Forelimb muscle (tissue), 1 donor: Measurements from ENCODE around the gene SPEM1. TPM values are rescaled to one million over a fixed set of nuclear protein-coding genes. Genes with fewer than 3 reads are reported as not detected.

Source experiments
- DNase-seq: peaks from one replicate; pipeline ENCODE4 v3.0.0-alpha.2; 2013; ENCODE audit warnings: low read depth
- polyA plus RNA-seq: library from polyadenylated mRNA; unstranded; fragments of 120-200 nt; gene quantifications from one replicate; pipeline ENCODE4 v1.2.1, GENCODE V29; 2013; ENCODE audit not compliant: insufficient read length

The SPEM1 gene
- polyA plus RNA-seq: not detected

GRCh38 chr17:7419819-7420610 lies at the start of gene SPEM1:
Gene SPEM1 (plus strand): TSS chr17:7420324. CDS start chr17:7420385, 61 bp downstream.
- no peak for DNase-seq

GRCh38 chr17:7370853-7371252 lies 49.3 kb upstream of the SPEM1 start:
- DNase-seq: no peak

- no peak for DNase-seq
Observed at GRCh38 chr17:7374353-7374752, 45.8 kb upstream of the SPEM1 start.

GRCh38 chr17:7379134-7379533 lies 41.0 kb upstream of the SPEM1 start:
- no peak for DNase-seq

- DNase-seq: no peak
Observed at GRCh38 chr17:7380321-7380720, 39.8 kb upstream of the SPEM1 start.

- DNase-seq: no peak
Observed at GRCh38 chr17:7380855-7381683, 39.1 kb upstream of the SPEM1 start, which contains the start of gene TNK1. Gene TNK1 (plus strand): TSS chr17:7381089. CDS start chr17:7382927, 1,838 bp downstream.

- no peak for DNase-seq
Observed at GRCh38 chr17:7382901-7383300, 37.2 kb upstream of the SPEM1 start.

- DNase-seq: no peak
Observed at GRCh38 chr17:7383371-7383741, 36.8 kb upstream of the SPEM1 start.

GRCh38 chr17:7383742-7384488 lies 36.2 kb upstream of the SPEM1 start:
- no peak for DNase-seq

GRCh38 chr17:7384489-7385081 lies 35.5 kb upstream of the SPEM1 start:
- DNase-seq: no peak

- DNase-seq: no peak
Observed at GRCh38 chr17:7388856-7389255, 31.3 kb upstream of the SPEM1 start.

- DNase-seq: no peak
Observed at GRCh38 chr17:7389924-7390910, 29.9 kb upstream of the SPEM1 start.

- no peak for DNase-seq
Observed at GRCh38 chr17:7391307-7391706, 28.8 kb upstream of the SPEM1 start.

GRCh38 chr17:7392696-7393612 lies 27.2 kb upstream of the SPEM1 start:
- DNase-seq: no peak

GRCh38 chr17:7393613-7394451 lies 26.3 kb upstream of the SPEM1 start:
- no peak for DNase-seq

GRCh38 chr17:7394452-7395191 lies 25.5 kb upstream of the SPEM1 start, which contains the start of gene PLSCR3:
Gene PLSCR3 (minus strand): TSS chr17:7394525. CDS start chr17:7394110, 415 bp downstream.
- peak; percentile 60 for DNase-seq

GRCh38 chr17:7396147-7396546 lies 24.0 kb upstream of the SPEM1 start:
- DNase-seq: no peak

- no peak for DNase-seq
Observed at GRCh38 chr17:7398612-7399011, 21.5 kb upstream of the SPEM1 start.
